Activated effector memory CD4-positive, alpha-beta T cell treated with anti-CD3 and anti-CD28 coated beads, Interleukin-2, amount 50 U/mL, for 16 hours (primary cell): ENCODE results near the gene MYOF.

Source experiments
- DNase-seq: peaks from one replicate; pipeline ENCODE4 v3.0.0-alpha.2; 2020

MYOF gene

GRCh38 chr10:93280699-93281366 is 201.3 kb downstream of the MYOF start:
- DNase-seq, result no peak

GRCh38 chr10:93280121-93280698 is 201.9 kb downstream of the MYOF start:
- DNase-seq, result no peak

- no peak for DNase-seq
Measured at GRCh38 chr10:93277360-93277759, 204.8 kb downstream of the MYOF start.

GRCh38 chr10:93274419-93274818 is 207.7 kb downstream of the MYOF start:
- no peak for DNase-seq

- DNase-seq, result no peak
Measured at GRCh38 chr10:93272884-93273675, 209.1 kb downstream of the MYOF start.

- DNase-seq, result no peak
Measured at GRCh38 chr10:93271347-93271746, 210.8 kb downstream of the MYOF start.

- DNase-seq, result no peak
Measured at GRCh38 chr10:93269281-93269680, 212.9 kb downstream of the MYOF start.

- no peak for DNase-seq
Measured at GRCh38 chr10:93268021-93268420, 214.1 kb downstream of the MYOF start.

GRCh38 chr10:93267521-93267920 is 214.6 kb downstream of the MYOF start:
- DNase-seq, result no peak

- no peak for DNase-seq
Measured at GRCh38 chr10:93266858-93267257, 215.3 kb downstream of the MYOF start.

GRCh38 chr10:93261961-93262610 is 220.0 kb downstream of the MYOF start:
- no peak for DNase-seq

GRCh38 chr10:93261089-93261488 is 221.0 kb downstream of the MYOF start:
- DNase-seq, result no peak

- no peak for DNase-seq
Measured at GRCh38 chr10:93259126-93259525, 223.0 kb downstream of the MYOF start.
